Activated CD8-positive, alpha-beta memory T cell treated with anti-CD3 and anti-CD28 coated beads, Interleukin-2, amount 50 U/mL, for 4 hours (primary cell): ENCODE data around the gene DNAH17.

Source experiments
- DNase-seq: peaks from one replicate; pipeline ENCODE4 v3.0.0-alpha.2; 2020

DNAH17 gene

GRCh38 chr17:78577296-78577695 lies at the start of gene DNAH17:
DNAH17 (minus strand) TSS chr17:78577396; CDS start chr17:78575057, 2,339 bp downstream.
- no peak for DNase-seq

- DNase-seq, result no peak
Measured at GRCh38 chr17:78624324-78625151, 47.3 kb upstream of the DNAH17 start.

GRCh38 chr17:78623541-78623940 lies 46.3 kb upstream of the DNAH17 start:
- DNase-seq, result no peak

GRCh38 chr17:78622491-78623265 lies 45.5 kb upstream of the DNAH17 start:
- no peak for DNase-seq

- DNase-seq, result no peak
Measured at GRCh38 chr17:78621720-78622490, 44.7 kb upstream of the DNAH17 start.

GRCh38 chr17:78620099-78620498 lies 42.9 kb upstream of the DNAH17 start:
- no peak for DNase-seq

- DNase-seq, result no peak
Measured at GRCh38 chr17:78619334-78619733, 42.1 kb upstream of the DNAH17 start.

GRCh38 chr17:78618264-78619066 lies 41.3 kb upstream of the DNAH17 start:
- no peak for DNase-seq

GRCh38 chr17:78617511-78618061 lies 40.4 kb upstream of the DNAH17 start:
- no peak for DNase-seq

GRCh38 chr17:78616946-78617345 lies 39.8 kb upstream of the DNAH17 start:
- no peak for DNase-seq

- DNase-seq, result no peak
Measured at GRCh38 chr17:78615631-78616030, 38.4 kb upstream of the DNAH17 start.

GRCh38 chr17:78613416-78613815 lies 36.2 kb upstream of the DNAH17 start:
- DNase-seq, result no peak

- DNase-seq, result no peak
Measured at GRCh38 chr17:78611607-78612006, 34.4 kb upstream of the DNAH17 start.

- DNase-seq, result no peak
Measured at GRCh38 chr17:78610951-78611511, 33.8 kb upstream of the DNAH17 start.

GRCh38 chr17:78609191-78609641 lies 32.0 kb upstream of the DNAH17 start:
- DNase-seq, result no peak

- no peak for DNase-seq
Measured at GRCh38 chr17:78608804-78609186, 31.6 kb upstream of the DNAH17 start.

- DNase-seq, result no peak
Measured at GRCh38 chr17:78608122-78608803, 31.1 kb upstream of the DNAH17 start.

GRCh38 chr17:78607038-78607437 lies 29.8 kb upstream of the DNAH17 start:
- DNase-seq, result no peak

GRCh38 chr17:78605886-78606285 lies 28.7 kb upstream of the DNAH17 start:
- DNase-seq, result no peak

GRCh38 chr17:78605429-78605828 lies 28.2 kb upstream of the DNAH17 start:
- no peak for DNase-seq

GRCh38 chr17:78602246-78602645 lies 25.1 kb upstream of the DNAH17 start:
- no peak for DNase-seq
